T-helper 1 cell treated with Interleukin-12 subunit alpha and Interleukin-12 subunit beta and Interleukin-4 antibody, amounts not matched to agents 30 ng/mL and 1 ng/mL, for 36 hours (primary cell): ENCODE data around the gene SUPT3H. TPM values are rescaled to one million over a fixed set of nuclear protein-coding genes. Genes with fewer than 3 reads are reported as not detected.

ENCODE experiments used
- intact Hi-C: fragments of 100-400 bp; cut with micrococcal nuclease; formaldehyde crosslinking; loops from one replicate; pipeline ENCODE4 v1.15.1; 2024
- total RNA-seq: library from RNA; stranded (reverse); gene quantifications from 2 replicates; pipeline ENCODE4 v1.2.3, GENCODE V29; 2022

The SUPT3H gene
- total RNA-seq, result 7.5 and 8.1 TPM in 2 replicates

- intact Hi-C loops, result loop anchor here (1.0 to 5.0 kb wide), 17 partner anchors 44 to 750 kb away; partner anchors contain the start of genes CLIC5, ENPP4 and RUNX2
These were observed at the start of gene SUPT3H for GRCh38 chr6:45377554-45378333. SUPT3H (minus strand) TSS chr6:45377934.

GRCh38 chr6:45426251-45426650, 48.5 kb upstream of the SUPT3H start:
- intact Hi-C loops, result loop anchor here (1.0 kb wide), 1 partner anchor 8 kb away; no protein-coding TSS in a partner anchor

GRCh38 chr6:45424451-45424861, 46.7 kb upstream of the SUPT3H start:
- intact Hi-C loops, result loop anchor here (5.0 kb wide), 3 partner anchors 238 to 588 kb away; no protein-coding TSS in a partner anchor

GRCh38 chr6:45423824-45424450, 46.2 kb upstream of the SUPT3H start:
- intact Hi-C loops, result loop anchor here (1.0 to 5.0 kb wide), 8 partner anchors 13 to 588 kb away; no protein-coding TSS in a partner anchor

- intact Hi-C loops, result loop anchor here (1.0 to 5.0 kb wide), 8 partner anchors 14 to 589 kb away; no protein-coding TSS in a partner anchor
These were observed 45.5 kb upstream of the SUPT3H start for GRCh38 chr6:45423111-45423823.

GRCh38 chr6:45422503-45423110, 44.9 kb upstream of the SUPT3H start:
- intact Hi-C loops, result loop anchor here (1.0 to 5.0 kb wide), 9 partner anchors 14 to 590 kb away; no protein-coding TSS in a partner anchor

- intact Hi-C loops, result loop anchor here (1.0 to 5.0 kb wide), 14 partner anchors 15 to 947 kb away; no protein-coding TSS in a partner anchor
These were observed 44.2 kb upstream of the SUPT3H start for GRCh38 chr6:45421709-45422502.

GRCh38 chr6:45420909-45421708, 43.4 kb upstream of the SUPT3H start:
- intact Hi-C loops, result loop anchor here (1.0 to 5.0 kb wide), 10 partner anchors 43 to 946 kb away; no protein-coding TSS in a partner anchor

- intact Hi-C loops, result loop anchor here (1.0 to 5.0 kb wide), 7 partner anchors 242 to 945 kb away; no protein-coding TSS in a partner anchor
These were observed 42.6 kb upstream of the SUPT3H start for GRCh38 chr6:45420083-45420908.

GRCh38 chr6:45419571-45420082, 41.9 kb upstream of the SUPT3H start:
- intact Hi-C loops, result loop anchor here (1.0 to 5.0 kb wide), 11 partner anchors 167 to 945 kb away; no protein-coding TSS in a partner anchor

GRCh38 chr6:45417436-45417835, 39.7 kb upstream of the SUPT3H start:
- intact Hi-C loops, result no loop called here

- intact Hi-C loops, result no loop called here
These were observed 39.0 kb upstream of the SUPT3H start for GRCh38 chr6:45416700-45417099.

GRCh38 chr6:45415788-45416518, 38.2 kb upstream of the SUPT3H start:
- intact Hi-C loops, result no loop called here

- intact Hi-C loops, result no loop called here
These were observed 37.6 kb upstream of the SUPT3H start for GRCh38 chr6:45415315-45415714.

- intact Hi-C loops, result no loop called here
These were observed 34.2 kb upstream of the SUPT3H start for GRCh38 chr6:45411959-45412358.

GRCh38 chr6:45400021-45400420, 22.3 kb upstream of the SUPT3H start:
- intact Hi-C loops, result no loop called here

GRCh38 chr6:45398075-45398813, 20.5 kb upstream of the SUPT3H start:
- intact Hi-C loops, result no loop called here
